Osteocyte (in vitro differentiated cells): ENCODE results near the gene C10orf90. TPM values are rescaled to one million over a fixed set of nuclear protein-coding genes. Genes with fewer than 3 reads are reported as not detected.
A peak's percentile ranks its signal among the peaks of the same experiment; 100 is the strongest.

Experiments
- DNase-seq: peaks from one replicate; pipeline ENCODE4 v3.0.0; 2021; ENCODE audit warnings: mixed read lengths; ENCODE audit not compliant: unreplicated experiment; ENCODE audit errors: extremely low spot score
- H3K27ac Mint-ChIP-seq: one replicate; pipeline ENCODE4 v1.8.0; 2021; ENCODE audit warnings: mild to moderate bottlenecking, mixed read lengths; ENCODE audit not compliant: unreplicated experiment
- H3K27me3 Mint-ChIP-seq: one replicate; pipeline ENCODE4 v1.8.0; 2021; ENCODE audit warnings: mixed read lengths; ENCODE audit not compliant: unreplicated experiment
- H3K36me3 Mint-ChIP-seq: one replicate; pipeline ENCODE4 v1.8.0; 2021; ENCODE audit warnings: mixed read lengths; ENCODE audit not compliant: unreplicated experiment
- H3K4me1 Mint-ChIP-seq: one replicate; pipeline ENCODE4 v1.8.0; 2021; ENCODE audit warnings: mixed read lengths; ENCODE audit not compliant: unreplicated experiment
- H3K4me3 Mint-ChIP-seq: one replicate; pipeline ENCODE4 v1.8.0; 2021; ENCODE audit warnings: mild to moderate bottlenecking, moderate library complexity, mixed read lengths; ENCODE audit not compliant: unreplicated experiment
- H3K9me3 Mint-ChIP-seq: one replicate; pipeline ENCODE4 v1.8.0; 2021; ENCODE audit warnings: mixed read lengths; ENCODE audit not compliant: unreplicated experiment
- total RNA-seq: library from RNA; stranded (reverse); gene quantifications from 2 replicates; pipeline ENCODE4 v1.2.1, GENCODE V29; 2021
- TF ChIP-seq, protein P1 (sequence below): fragments of 200-600 bp; sonication (generic); IDR thresholded peaks from 2 replicates; pipeline ENCODE4 v1.5.0; 2021; ENCODE audit warnings: antibody characterized with exemption, mild to moderate bottlenecking, moderate library complexity

The C10orf90 gene
- total RNA-seq, 1 donor from 2014 or later, result not detected

GRCh38 chr10:126569513-126570244, 100.8 kb downstream of the C10orf90 start:
- Mint-ChIP-seq H3K27me3 (no peaks in the 10 kb centered on the region), H3K36me3 (no peaks in the 10 kb centered on the region), H3K4me1 (peaks cover 26% of the 10 kb centered on the region), H3K9me3 (no peaks in the 10 kb centered on the region), H3K4me3 (peak overlapping the region; percentile 35), H3K27ac (peak overlapping the region; percentile 68)
- TF ChIP-seq, protein P1, sequence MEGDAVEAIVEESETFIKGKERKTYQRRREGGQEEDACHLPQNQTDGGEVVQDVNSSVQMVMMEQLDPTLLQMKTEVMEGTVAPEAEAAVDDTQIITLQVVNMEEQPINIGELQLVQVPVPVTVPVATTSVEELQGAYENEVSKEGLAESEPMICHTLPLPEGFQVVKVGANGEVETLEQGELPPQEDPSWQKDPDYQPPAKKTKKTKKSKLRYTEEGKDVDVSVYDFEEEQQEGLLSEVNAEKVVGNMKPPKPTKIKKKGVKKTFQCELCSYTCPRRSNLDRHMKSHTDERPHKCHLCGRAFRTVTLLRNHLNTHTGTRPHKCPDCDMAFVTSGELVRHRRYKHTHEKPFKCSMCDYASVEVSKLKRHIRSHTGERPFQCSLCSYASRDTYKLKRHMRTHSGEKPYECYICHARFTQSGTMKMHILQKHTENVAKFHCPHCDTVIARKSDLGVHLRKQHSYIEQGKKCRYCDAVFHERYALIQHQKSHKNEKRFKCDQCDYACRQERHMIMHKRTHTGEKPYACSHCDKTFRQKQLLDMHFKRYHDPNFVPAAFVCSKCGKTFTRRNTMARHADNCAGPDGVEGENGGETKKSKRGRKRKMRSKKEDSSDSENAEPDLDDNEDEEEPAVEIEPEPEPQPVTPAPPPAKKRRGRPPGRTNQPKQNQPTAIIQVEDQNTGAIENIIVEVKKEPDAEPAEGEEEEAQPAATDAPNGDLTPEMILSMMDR, result no peak
- no peak for DNase-seq

DNA sequence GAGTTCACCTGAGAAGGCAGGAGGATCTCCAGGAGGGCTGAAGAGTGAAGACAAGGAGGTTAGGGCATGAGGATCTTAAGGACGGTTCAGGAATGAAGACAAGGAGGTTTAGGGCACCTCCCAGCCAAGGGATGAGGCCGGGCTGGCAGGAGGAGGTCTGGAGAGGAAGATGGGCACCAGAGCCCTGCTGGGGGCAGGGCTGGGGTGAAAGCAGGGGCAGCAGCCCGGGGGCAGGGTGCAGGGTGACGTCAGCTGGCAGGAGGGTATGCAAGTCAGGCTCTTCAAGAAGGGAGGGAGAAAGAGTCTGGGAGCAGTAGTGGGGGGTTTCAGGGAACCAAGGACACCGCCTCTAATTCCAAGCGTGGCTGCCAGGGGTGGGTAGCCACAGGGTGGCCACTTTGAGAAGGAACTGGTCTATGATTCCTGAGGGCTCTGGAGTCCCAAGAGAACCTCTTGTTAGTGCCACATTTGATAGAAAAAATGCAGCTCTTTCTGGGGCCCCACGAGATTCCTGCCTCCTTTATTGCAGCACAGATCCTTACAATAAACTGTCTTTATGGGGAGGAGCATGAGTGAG, 101.6 kb downstream of the C10orf90 start:
- TF ChIP-seq, protein P1, result no peak
- DNase-seq, result no peak

DNA sequence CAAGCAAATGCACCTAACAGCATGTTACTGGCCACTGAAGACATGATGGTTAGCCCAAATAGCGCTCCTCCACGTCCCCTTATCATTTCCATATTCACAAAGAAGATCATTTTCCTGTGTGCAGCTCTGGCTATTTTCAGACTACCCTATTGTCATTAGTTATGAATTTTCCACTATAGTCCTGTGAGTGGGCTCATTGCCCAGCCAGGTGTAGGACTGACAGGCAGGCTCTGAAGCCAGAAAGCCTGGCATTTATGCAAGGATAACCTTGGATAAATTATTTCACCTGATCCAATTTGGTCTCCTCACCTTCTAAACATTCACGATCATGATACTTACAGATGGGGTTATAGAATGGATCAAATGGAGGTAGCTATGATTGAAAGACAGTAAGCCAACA, 104.6 kb downstream of the C10orf90 start:
- H3K27ac Mint-ChIP-seq, result no peak overlapping the region
- no peak for DNase-seq
- TF ChIP-seq, protein P1, result no peak
- no peaks in the 10 kb centered on the region for H3K9me3 Mint-ChIP-seq
- H3K36me3 Mint-ChIP-seq, result no peaks in the 10 kb centered on the region
- peaks cover 40% of the 10 kb centered on the region for H3K4me1 Mint-ChIP-seq
- H3K27me3 Mint-ChIP-seq, result no peaks in the 10 kb centered on the region
- H3K4me3 Mint-ChIP-seq, result no peak overlapping the region

More for the DNA sequence above, 101.6 kb downstream of the C10orf90 start:
- peaks cover 26% of the 10 kb centered on the region for H3K4me1 Mint-ChIP-seq
- H3K9me3 Mint-ChIP-seq, result no peaks in the 10 kb centered on the region
- no peaks in the 10 kb centered on the region for H3K36me3 Mint-ChIP-seq
- H3K27ac Mint-ChIP-seq, result peak overlapping the region; percentile 68
- no peak overlapping the region for H3K4me3 Mint-ChIP-seq
- no peaks in the 10 kb centered on the region for H3K27me3 Mint-ChIP-seq

GRCh38 chr10:126565441-126565840, 105.1 kb downstream of the C10orf90 start:
- Mint-ChIP-seq H3K27ac (no peak overlapping the region), H3K4me1 (peaks cover 36% of the 10 kb centered on the region), H3K27me3 (no peaks in the 10 kb centered on the region), H3K36me3 (no peaks in the 10 kb centered on the region), H3K9me3 (no peaks in the 10 kb centered on the region), H3K4me3 (no peak overlapping the region)
- DNase-seq, result no peak
- TF ChIP-seq, protein P1, result no peak

DNA sequence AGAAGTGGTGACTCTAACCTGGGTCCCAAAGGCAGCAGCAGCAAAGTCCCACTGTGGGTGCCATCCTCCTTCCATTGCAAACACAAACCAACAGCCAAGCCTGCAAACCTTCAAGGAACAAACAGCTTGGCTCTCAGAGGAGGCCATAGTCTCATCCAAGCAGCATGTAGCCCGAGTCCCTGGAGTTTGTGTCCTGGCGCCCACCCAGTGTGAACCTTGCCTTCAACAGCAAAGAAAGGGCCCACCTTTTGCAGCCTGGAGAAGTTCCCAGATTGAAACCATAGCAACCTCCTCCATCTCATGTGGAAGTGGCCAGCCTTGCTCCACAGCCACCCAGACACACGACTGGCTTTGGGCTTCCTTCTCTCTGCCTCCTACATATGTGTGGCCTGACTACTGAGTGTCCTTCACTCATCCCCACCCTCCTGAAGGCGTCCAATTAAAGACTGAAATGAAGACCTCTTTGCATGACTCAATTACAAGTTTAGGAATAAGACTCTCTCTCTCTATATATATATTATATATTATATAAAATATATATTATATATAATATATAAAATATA, 106.1 kb downstream of the C10orf90 start:
- no peaks in the 10 kb centered on the region for H3K9me3 Mint-ChIP-seq
- H3K4me1 Mint-ChIP-seq, result peaks cover 25% of the 10 kb centered on the region
- no peak overlapping the region for H3K4me3 Mint-ChIP-seq
- no peak overlapping the region for H3K27ac Mint-ChIP-seq
- no peaks in the 10 kb centered on the region for H3K27me3 Mint-ChIP-seq
- TF ChIP-seq, protein P1, result no peak
- no peaks in the 10 kb centered on the region for H3K36me3 Mint-ChIP-seq
- no peak for DNase-seq
